Measurements from ENCODE around the gene AP1M2. TPM values are rescaled to one million over a fixed set of nuclear protein-coding genes. Genes with fewer than 3 reads are reported as not detected.
"Not testable (repeated sequence)": the region's sequence is repeated elsewhere in the genome, so short reads cannot be mapped to it uniquely, and the experiment has no call there.

The AP1M2 gene
- total RNA-seq, 2 donors from 2014 or later: 28.1 to 85.8 TPM

GRCh38 chr19:10553087-10553667, 33.9 kb downstream of the AP1M2 start:
- H3K36me3 ChIP-seq: peaks cover 9 to 16% of the 10 kb centered on the region in 2 donors
- no peak for TF ChIP-seq POLR2AphosphoS5 (IDR thresholded peaks at IDR 0.05)
- TF ChIP-seq CTCF (IDR thresholded peaks at IDR 0.05): no peak
- no peak for TF ChIP-seq POLR2A (IDR thresholded peaks at IDR 0.05)
- no peaks in the 10 kb centered on the region for H3K27me3 ChIP-seq (replicated peaks; ENCODE audit: insufficient read depth)
- no peaks in the 10 kb centered on the region for H3K4me1 ChIP-seq (replicated peaks)
- 74% methylated on average over 13 of the region's 13 CpGs for WGBS
- no peaks in the 10 kb centered on the region for H3K9me3 ChIP-seq
- intact Hi-C loops (cut with DNase I): no loop called here
- no peak for DNase-seq (ENCODE audit: low spot score)
- H3K4me3 ChIP-seq: no peak overlapping the region
- no peak overlapping the region for H3K27ac ChIP-seq

GRCh38 chr19:10552510-10553053, 34.5 kb downstream of the AP1M2 start:
- Histone ChIP-seq H3K9me3 (no peaks in the 10 kb centered on the region), H3K4me1 (replicated peaks) (no peaks in the 10 kb centered on the region), H3K27ac (no peak overlapping the region), H3K27me3 (replicated peaks; ENCODE audit: insufficient read depth) (no peaks in the 10 kb centered on the region), H3K36me3 (peaks cover 10 to 14% of the 10 kb centered on the region in 2 donors), H3K4me3 (no peak overlapping the region)
- intact Hi-C loops (cut with DNase I): no loop called here
- DNase-seq (ENCODE audit: low spot score): no peak
- no peak for TF ChIP-seq POLR2A (IDR thresholded peaks at IDR 0.05)
- no peak for TF ChIP-seq CTCF (IDR thresholded peaks at IDR 0.05)
- 79% methylated on average over 12 of the region's 12 CpGs for WGBS

GRCh38 chr19:10551698-10552301, 35.3 kb downstream of the AP1M2 start:
- no peak overlapping the region for H3K27ac ChIP-seq
- H3K27me3 ChIP-seq (replicated peaks; ENCODE audit: insufficient read depth): no peaks in the 10 kb centered on the region
- no peak overlapping the region for H3K4me3 ChIP-seq
- peaks cover 8 to 18% of the 10 kb centered on the region in 2 donors for H3K36me3 ChIP-seq
- intact Hi-C loops (cut with DNase I): no loop called here
- H3K9me3 ChIP-seq: no peaks in the 10 kb centered on the region
- 95% methylated on average over 10 of the region's 12 CpGs for WGBS
- TF ChIP-seq CTCF (IDR thresholded peaks at IDR 0.05) (peak in 1 of 4 experiments; percentile 21), POLR2AphosphoS5 (IDR thresholded peaks at IDR 0.05) (no peak)
- no peaks in the 10 kb centered on the region for H3K4me1 ChIP-seq (replicated peaks)
- DNase-seq (ENCODE audit: low spot score): no peak

- H3K36me3 ChIP-seq: peaks cover 8 to 20% of the 10 kb centered on the region in 2 donors
- H3K27ac ChIP-seq; intact Hi-C loops (cut with DNase I); DNase-seq (ENCODE audit: low spot score); H3K4me1 ChIP-seq (replicated peaks); H3K27me3 ChIP-seq (replicated peaks; ENCODE audit: insufficient read depth); H3K9me3 ChIP-seq; H3K4me3 ChIP-seq: not testable (repeated sequence)
- 92% methylated on average over 9 of the region's 9 CpGs for WGBS
Measured at GRCh38 chr19:10551006-10551405, 36.1 kb downstream of the AP1M2 start.

GRCh38 chr19:10550336-10550735, 36.8 kb downstream of the AP1M2 start:
- Histone ChIP-seq H3K27me3 (replicated peaks; ENCODE audit: insufficient read depth) (no peaks in the 10 kb centered on the region), H3K9me3 (no peaks in the 10 kb centered on the region), H3K4me3 (no peak overlapping the region), H3K27ac (no peak overlapping the region), H3K4me1 (replicated peaks) (no peaks in the 10 kb centered on the region), H3K36me3 (peaks cover 8 to 20% of the 10 kb centered on the region in 2 donors)
- WGBS: 90% methylated on average over 6 of the region's 6 CpGs
- no peak for DNase-seq (ENCODE audit: low spot score)
- intact Hi-C loops (cut with DNase I): no loop called here
- TF ChIP-seq POLR2AphosphoS5 (IDR thresholded peaks at IDR 0.05): no peak
- TF ChIP-seq POLR2A (IDR thresholded peaks at IDR 0.05): no peak
- no peak for TF ChIP-seq CTCF (IDR thresholded peaks at IDR 0.05)

Data from prostate gland (tissue), 2 donors.